ENCODE data around the gene RFNG. TPM values are rescaled to one million over a fixed set of nuclear protein-coding genes. Genes with fewer than 3 reads are reported as not detected.

The RFNG gene
- polyA plus RNA-seq, 1 donor (not counting 4 experiments of a cell fraction or from before 2014, with no cell fraction given), result 10.2 TPM

DNA sequence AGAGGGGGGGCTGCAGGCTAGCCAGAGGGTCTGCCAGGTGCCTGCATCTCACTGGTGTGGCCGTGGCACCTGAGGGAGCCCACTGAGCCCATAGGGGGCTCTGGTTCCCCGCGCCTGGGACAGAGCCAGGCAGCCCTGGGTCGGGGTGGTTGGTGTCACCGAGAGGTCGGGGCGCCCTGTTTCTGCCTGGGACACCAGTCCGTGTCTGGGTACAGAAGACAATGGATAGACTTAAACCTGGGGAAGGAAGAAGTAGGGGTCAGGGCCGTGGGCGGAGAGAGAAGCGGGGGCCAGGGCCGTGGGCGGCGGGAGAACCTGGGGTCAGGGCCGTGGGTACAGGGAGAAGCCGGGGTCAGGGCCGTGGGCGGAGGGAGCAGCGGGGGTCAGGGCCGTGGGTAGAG is 3.0 kb downstream of the RFNG start:
- Histone ChIP-seq H3K4me3 (ENCODE audit: control insufficient read depth in 2 of 3, extremely low read depth in 1 of 3, insufficient read depth in 2 of 3, low read depth in 1 of 3, low read length in 3 of 3) (no peak overlapping the region), H2AFZ (ENCODE audit: control insufficient read depth, low read length) (no peak overlapping the region), H3K4me1 (ENCODE audit: control insufficient read depth, extremely low read depth, insufficient read depth, low read length) (peaks cover 11% of the 10 kb centered on the region), H3K9me1 (ENCODE audit: control insufficient read depth, extremely low read depth, insufficient read depth, low read length) (no peaks in the 10 kb centered on the region), H3K36me3 (ENCODE audit: control insufficient read depth in 2 of 2, extremely low read depth in 1 of 2, insufficient read depth in 2 of 2, low read length in 2 of 2) (peaks cover 5 to 12% of the 10 kb centered on the region in 2 experiments), H3K79me2 (ENCODE audit: control insufficient read depth, insufficient read depth, low read length) (peaks cover 21% of the 10 kb centered on the region), H3K27ac (ENCODE audit: control insufficient read depth, insufficient read depth, low read length) (no peak overlapping the region), H3K4me2 (ENCODE audit: control insufficient read depth, extremely low read depth, insufficient read depth, low read depth, low read length) (no peak overlapping the region), H4K20me1 (ENCODE audit: control insufficient read depth, extremely low read depth, insufficient read depth, low read length) (no peaks in the 10 kb centered on the region), H3K27me3 (ENCODE audit: control insufficient read depth, extremely low read depth, insufficient read depth, low read length) (no peaks in the 10 kb centered on the region), H3K9ac (ENCODE audit: control insufficient read depth, extremely low read depth, insufficient read depth, low read length) (no peak overlapping the region), H3K9me3 (ENCODE audit: control insufficient read depth, low read depth, low read length) (no peaks in the 10 kb centered on the region)
- dilution Hi-C loops (cut with MboI; ENCODE audit: extremely low pct_ligation_motif_present, low sequenced_read_pairs), result no loop called here
- TF ChIP-seq EZH2 (IDR thresholded peaks at IDR 0.05; ENCODE audit: low read length), result no peak
- TF ChIP-seq, protein P1, sequence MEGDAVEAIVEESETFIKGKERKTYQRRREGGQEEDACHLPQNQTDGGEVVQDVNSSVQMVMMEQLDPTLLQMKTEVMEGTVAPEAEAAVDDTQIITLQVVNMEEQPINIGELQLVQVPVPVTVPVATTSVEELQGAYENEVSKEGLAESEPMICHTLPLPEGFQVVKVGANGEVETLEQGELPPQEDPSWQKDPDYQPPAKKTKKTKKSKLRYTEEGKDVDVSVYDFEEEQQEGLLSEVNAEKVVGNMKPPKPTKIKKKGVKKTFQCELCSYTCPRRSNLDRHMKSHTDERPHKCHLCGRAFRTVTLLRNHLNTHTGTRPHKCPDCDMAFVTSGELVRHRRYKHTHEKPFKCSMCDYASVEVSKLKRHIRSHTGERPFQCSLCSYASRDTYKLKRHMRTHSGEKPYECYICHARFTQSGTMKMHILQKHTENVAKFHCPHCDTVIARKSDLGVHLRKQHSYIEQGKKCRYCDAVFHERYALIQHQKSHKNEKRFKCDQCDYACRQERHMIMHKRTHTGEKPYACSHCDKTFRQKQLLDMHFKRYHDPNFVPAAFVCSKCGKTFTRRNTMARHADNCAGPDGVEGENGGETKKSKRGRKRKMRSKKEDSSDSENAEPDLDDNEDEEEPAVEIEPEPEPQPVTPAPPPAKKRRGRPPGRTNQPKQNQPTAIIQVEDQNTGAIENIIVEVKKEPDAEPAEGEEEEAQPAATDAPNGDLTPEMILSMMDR (optimal IDR thresholded peaks at IDR 0.05 in 1 of 3, IDR thresholded peaks at IDR 0.05 in 1 of 3, conservative IDR thresholded peaks at IDR 0.05 in 1 of 3; ENCODE audit: extremely low read depth in 1 of 3, insufficient read depth in 2 of 3, low read length in 3 of 3), result no peak
- no peak for DNase-seq (ENCODE audit: low read depth, low spot score)
- no peak for FAIRE-seq

DNA sequence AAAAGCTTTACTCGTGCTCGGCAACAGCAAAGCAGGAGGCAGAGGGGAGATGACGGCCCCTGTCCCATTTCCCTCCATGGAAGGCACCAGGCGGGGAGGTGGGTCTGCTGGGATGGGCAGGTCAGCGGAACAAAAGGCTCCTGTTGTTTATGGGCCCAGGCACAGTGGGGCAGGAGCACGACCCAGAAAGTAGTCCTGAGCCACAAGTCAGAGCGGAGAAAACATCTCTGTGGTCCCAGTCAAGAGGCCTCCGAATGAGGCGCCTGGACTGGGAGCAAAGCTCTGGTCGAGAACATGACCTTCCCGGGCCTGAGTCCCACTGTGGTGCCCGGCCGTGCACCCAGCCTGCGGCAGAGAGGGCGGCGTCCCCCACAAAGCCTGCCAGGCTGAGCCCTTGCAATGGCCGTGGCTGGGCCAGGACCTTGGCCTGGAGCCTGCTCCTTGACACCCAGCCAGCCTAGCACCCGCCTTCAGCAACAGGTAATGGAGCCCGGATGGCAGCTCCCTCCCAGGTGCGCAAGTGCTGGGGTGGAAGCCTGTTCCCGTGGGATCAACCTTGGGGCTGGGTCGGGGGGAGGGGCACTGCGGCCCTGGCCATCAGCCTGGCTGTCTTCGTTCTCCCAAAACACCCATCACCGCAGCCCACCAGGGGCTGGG is 3.6 kb downstream of the RFNG start:
- H3K9me1 ChIP-seq (ENCODE audit: control insufficient read depth, extremely low read depth, insufficient read depth, low read length), result no peaks in the 10 kb centered on the region
- TF ChIP-seq, protein P1 (optimal IDR thresholded peaks at IDR 0.05 in 1 of 3, IDR thresholded peaks at IDR 0.05 in 1 of 3, conservative IDR thresholded peaks at IDR 0.05 in 1 of 3; ENCODE audit: extremely low read depth in 1 of 3, insufficient read depth in 2 of 3, low read length in 3 of 3), result no peak
- no peak for TF ChIP-seq EZH2 (IDR thresholded peaks at IDR 0.05; ENCODE audit: low read length)
- H3K9me3 ChIP-seq (ENCODE audit: control insufficient read depth, low read depth, low read length), result no peaks in the 10 kb centered on the region
- no peak overlapping the region for H3K9ac ChIP-seq (ENCODE audit: control insufficient read depth, extremely low read depth, insufficient read depth, low read length)
- no peak overlapping the region for H3K4me2 ChIP-seq (ENCODE audit: control insufficient read depth, extremely low read depth, insufficient read depth, low read depth, low read length)
- no peak overlapping the region for H3K4me3 ChIP-seq (ENCODE audit: control insufficient read depth in 2 of 3, extremely low read depth in 1 of 3, insufficient read depth in 2 of 3, low read depth in 1 of 3, low read length in 3 of 3)
- peaks cover 5 to 10% of the 10 kb centered on the region in 2 experiments for H3K36me3 ChIP-seq (ENCODE audit: control insufficient read depth in 2 of 2, extremely low read depth in 1 of 2, insufficient read depth in 2 of 2, low read length in 2 of 2)
- DNase-seq (ENCODE audit: low read depth, low spot score) (no peak), FAIRE-seq (no peak)
- H2AFZ ChIP-seq (ENCODE audit: control insufficient read depth, low read length), result no peak overlapping the region
- H3K79me2 ChIP-seq (ENCODE audit: control insufficient read depth, insufficient read depth, low read length), result peaks cover 16% of the 10 kb centered on the region
- no peak overlapping the region for H3K27ac ChIP-seq (ENCODE audit: control insufficient read depth, insufficient read depth, low read length)
- H3K4me1 ChIP-seq (ENCODE audit: control insufficient read depth, extremely low read depth, insufficient read depth, low read length), result peaks cover 9% of the 10 kb centered on the region
- dilution Hi-C loops (cut with MboI; ENCODE audit: extremely low pct_ligation_motif_present, low sequenced_read_pairs), result no loop called here
- H3K27me3 ChIP-seq (ENCODE audit: control insufficient read depth, extremely low read depth, insufficient read depth, low read length), result no peaks in the 10 kb centered on the region
- no peaks in the 10 kb centered on the region for H4K20me1 ChIP-seq (ENCODE audit: control insufficient read depth, extremely low read depth, insufficient read depth, low read length)

Data from keratinocyte (primary cell).